HG03139 (cell line): ENCODE results near the gene RIMBP3C.
"Not testable (repeated sequence)": the region's sequence is repeated elsewhere in the genome, so short reads cannot be mapped to it uniquely, and the experiment has no call there.

ENCODE experiments used
- ATAC-seq: cut with Tn5 transposase; IDR thresholded peaks from one replicate; pipeline ENCODE4 v1.9.1; 2021; ENCODE audit not compliant: unreplicated experiment

Gene RIMBP3C, protein sequence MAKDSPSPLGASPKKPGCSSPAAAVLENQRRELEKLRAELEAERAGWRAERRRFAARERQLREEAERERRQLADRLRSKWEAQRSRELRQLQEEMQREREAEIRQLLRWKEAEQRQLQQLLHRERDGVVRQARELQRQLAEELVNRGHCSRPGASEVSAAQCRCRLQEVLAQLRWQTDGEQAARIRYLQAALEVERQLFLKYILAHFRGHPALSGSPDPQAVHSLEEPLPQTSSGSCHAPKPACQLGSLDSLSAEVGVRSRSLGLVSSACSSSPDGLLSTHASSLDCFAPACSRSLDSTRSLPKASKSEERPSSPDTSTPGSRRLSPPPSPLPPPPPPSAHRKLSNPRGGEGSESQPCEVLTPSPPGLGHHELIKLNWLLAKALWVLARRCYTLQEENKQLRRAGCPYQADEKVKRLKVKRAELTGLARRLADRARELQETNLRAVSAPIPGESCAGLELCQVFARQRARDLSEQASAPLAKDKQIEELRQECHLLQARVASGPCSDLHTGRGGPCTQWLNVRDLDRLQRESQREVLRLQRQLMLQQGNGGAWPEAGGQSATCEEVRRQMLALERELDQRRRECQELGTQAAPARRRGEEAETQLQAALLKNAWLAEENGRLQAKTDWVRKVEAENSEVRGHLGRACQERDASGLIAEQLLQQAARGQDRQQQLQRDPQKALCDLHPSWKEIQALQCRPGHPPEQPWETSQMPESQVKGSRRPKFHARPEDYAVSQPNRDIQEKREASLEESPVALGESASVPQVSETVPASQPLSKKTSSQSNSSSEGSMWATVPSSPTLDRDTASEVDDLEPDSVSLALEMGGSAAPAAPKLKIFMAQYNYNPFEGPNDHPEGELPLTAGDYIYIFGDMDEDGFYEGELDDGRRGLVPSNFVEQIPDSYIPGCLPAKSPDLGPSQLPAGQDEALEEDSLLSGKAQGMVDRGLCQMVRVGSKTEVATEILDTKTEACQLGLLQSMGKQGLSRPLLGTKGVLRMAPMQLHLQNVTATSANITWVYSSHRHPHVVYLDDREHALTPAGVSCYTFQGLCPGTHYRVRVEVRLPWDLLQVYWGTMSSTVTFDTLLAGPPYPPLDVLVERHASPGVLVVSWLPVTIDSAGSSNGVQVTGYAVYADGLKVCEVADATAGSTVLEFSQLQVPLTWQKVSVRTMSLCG (N-terminal part only)

GRCh38 chr22:21551361-21551760 lies at the start of gene RIMBP3C:
RIMBP3C (minus strand) TSS chr22:21551461; CDS start chr22:21550976, 485 bp downstream.
- not testable (repeated sequence) for ATAC-seq

DNA sequence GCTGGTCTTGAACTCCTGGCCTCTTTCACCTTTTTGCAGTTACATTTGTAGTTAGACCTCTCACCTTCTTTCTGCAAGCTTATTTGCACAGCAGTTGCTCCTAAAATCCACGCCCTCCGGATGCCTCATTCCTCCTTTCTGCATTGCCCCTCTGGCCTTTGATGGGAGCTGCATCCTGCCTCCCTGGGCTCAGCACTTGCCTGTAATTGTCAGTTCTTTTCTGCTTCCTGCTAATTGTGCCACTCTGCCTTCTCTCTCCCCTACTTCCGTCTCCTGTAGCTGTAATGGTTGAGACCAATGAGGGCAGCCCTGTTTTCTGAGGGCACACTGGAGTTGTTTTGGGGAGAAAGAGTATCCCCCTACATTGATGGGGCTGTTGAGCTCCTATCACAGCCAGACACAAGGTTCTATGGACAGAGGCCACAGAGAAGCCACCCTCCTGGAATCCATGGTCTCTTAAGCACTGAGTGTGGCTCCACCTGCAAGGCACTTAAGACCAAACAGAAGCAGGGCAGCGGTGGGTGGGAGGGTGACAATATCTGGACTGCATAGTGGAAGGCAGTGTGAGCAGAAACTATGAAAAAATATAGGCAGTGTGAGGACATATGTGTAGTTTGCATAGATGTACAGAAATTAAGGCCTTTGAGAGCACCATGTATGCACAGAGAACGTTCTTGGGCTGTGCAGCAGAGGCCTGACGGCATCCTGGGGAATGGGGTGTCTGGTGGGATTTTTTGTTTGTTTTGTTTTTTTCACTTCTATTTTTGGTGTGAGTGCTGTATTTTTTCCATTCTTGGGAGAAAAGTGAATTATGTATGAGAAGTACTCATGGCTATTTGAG lies 48.0 kb upstream of the RIMBP3C start:
- ATAC-seq, result no peak

DNA sequence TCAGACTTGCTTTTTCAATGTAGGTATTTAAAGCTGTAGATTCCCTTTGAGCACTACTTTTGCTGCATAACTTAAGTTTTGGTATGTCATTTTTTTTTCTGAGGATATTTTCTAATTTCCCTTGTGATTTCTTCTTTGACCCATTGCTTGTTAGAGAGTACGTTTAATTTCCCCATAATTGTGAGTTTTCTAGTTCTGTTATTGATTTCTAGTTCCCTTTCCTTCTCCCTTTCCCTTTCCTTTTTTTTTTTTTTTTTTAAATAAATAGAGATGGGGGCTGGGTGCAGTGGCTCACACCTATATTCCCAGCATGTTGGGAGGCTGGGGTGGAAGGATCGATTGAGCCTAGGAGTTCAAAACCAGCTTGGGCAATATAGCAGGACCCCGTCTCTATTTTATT lies 47.0 kb upstream of the RIMBP3C start:
- no peak for ATAC-seq

DNA sequence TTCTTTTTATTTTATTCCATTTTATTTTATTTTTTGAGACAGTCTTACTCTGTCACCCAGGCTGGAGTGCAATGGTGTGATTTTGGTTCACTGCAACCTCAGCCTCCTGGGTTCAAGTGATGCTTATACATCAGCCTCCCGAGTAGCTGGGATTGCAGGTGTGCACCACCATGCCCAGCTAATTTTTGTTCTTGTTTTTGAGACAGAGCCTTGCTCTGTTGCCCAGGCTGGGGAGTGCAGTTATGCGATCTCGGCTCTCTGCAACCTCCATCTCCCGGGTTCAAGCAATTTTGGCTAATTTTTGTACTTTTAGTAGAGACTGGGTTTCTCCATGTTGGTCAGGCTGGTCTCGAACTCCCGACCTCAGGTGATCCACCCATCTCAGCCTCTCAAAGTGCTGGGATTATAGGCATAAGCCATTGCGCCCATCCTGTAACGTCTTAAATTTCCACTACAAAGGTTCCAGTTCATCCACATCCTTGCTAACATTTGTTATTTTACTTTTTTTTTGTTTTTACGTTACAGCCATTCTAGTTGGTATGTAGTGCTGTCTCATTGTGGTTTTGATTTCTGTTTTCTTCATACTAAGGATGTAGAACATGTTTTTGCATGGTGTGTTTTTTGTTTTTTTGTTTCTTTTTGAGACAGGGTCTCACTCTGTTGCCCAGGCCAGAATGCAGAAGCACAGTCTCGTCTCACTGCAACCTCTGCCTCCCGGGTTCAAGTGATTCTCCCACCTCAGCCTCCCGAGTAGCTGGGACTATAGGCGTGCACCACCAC lies 45.3 kb upstream of the RIMBP3C start:
- ATAC-seq, result not testable (repeated sequence)

GRCh38 chr22:21594865-21595452 lies 43.7 kb upstream of the RIMBP3C start:
- ATAC-seq, result no peak

DNA sequence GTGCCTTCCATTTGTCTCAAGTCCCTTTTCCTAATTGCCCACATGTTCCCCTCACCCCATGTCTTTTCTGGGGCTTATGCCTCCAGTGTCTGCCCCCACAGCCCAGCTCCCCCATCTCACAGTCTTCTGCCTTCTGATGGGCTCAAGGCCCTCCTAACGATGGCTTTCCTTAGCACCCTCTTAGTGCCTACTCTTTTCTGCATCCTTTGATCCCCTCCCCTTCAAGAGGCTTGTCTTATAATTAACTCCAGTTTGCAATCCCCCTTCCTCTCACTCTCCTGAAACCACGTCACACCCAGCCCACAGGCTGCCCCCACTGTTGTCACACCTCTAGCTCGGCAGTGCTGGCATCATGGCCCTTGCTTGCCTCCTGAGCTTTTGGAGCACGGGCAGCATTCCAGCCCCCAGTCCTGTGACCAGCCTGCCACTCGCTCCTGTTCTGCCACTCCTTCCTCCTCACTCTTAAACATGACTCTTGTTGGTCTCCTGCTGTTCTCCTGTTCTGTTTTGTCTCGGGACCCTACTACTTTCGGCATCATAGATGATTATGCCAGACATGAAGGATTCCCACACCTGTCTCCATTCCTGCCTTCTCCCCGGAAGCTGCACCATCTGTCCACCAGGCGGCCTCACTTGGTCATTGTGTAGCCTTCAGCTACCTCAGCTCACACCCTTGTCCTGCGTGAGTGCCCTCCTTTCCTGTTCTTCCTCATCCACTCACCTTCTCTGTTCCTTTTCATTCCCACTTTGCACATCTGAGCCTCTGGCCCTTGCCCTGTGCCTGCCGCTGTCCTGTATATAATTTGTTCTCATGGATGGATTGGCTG lies 42.4 kb upstream of the RIMBP3C start:
- ATAC-seq, result no peak

- no peak for ATAC-seq
Observed at GRCh38 chr22:21592422-21592821, 41.2 kb upstream of the RIMBP3C start.

DNA sequence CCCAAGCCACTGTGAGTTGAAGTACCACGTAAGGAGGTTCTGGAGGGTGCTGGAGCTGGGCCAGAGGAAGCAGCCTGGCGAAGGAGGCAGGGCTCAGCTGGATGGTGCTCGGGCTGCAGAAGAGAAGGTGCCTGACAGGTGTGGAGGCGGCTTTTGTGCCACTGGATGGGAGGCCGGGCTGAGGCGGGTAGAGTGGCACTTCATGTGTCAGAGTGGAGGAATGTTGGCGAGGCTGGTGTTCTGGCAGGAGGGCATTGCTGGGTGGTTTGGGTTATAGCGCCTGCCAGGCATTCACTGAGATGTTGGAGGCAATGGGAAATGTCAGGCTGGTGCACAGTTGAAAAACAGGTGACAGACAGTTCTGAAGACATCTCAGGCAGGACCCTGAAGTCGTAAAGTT lies 40.4 kb upstream of the RIMBP3C start:
- ATAC-seq, result no peak

- no peak for ATAC-seq
Observed at GRCh38 chr22:21590809-21591641, 39.8 kb upstream of the RIMBP3C start.

- ATAC-seq, result no peak
Observed at GRCh38 chr22:21589396-21589795, 38.1 kb upstream of the RIMBP3C start.

GRCh38 chr22:21587803-21588611 lies 36.7 kb upstream of the RIMBP3C start:
- ATAC-seq, result peak; percentile 64

GRCh38 chr22:21585389-21585788 lies 34.1 kb upstream of the RIMBP3C start:
- no peak for ATAC-seq

- no peak for ATAC-seq
Observed at GRCh38 chr22:21582801-21583740, 31.8 kb upstream of the RIMBP3C start.

GRCh38 chr22:21581009-21581713 lies 29.9 kb upstream of the RIMBP3C start:
- ATAC-seq, result not testable (repeated sequence)

DNA sequence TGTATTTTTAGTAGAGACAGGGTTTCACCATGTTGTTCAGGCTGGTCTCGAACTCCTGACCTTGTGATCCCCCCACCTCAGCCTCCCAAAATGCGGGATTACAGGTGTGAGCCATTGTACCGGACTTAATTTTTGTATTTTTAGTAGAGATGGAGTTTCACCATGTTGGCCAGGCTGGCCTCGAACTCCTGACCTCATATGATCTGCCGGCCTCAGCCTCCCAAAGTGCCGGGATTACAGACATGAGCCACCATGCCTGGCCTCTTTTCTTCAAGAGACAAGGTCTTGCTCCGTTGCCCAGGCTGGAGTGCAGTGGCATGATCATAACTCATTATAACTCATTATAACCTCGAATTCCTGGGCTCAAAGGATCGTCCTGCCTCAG lies 29.4 kb upstream of the RIMBP3C start:
- not testable (repeated sequence) for ATAC-seq
